Skin of body (tissue), 2 donors: ENCODE results near the gene PEX26. TPM values are rescaled to one million over a fixed set of nuclear protein-coding genes. Genes with fewer than 3 reads are reported as not detected.
"Not testable (repeated sequence)": the region's sequence is repeated elsewhere in the genome, so short reads cannot be mapped to it uniquely, and the experiment has no call there.

Experiments used
- DNase-seq: peaks from one replicate; lab custom pipeline; 2025; lab: John Stamatoyannopoulos, UW
- total RNA-seq: library from RNA; depleted of rRNA; stranded (reverse); fragments of >200 nt; gene quantifications from one replicate; pipeline ENCODE4 v1.2.3, GENCODE V29; 2014

Gene PEX26
- total RNA-seq, 1 donor from 2014 or later: 8.0 TPM

DNA sequence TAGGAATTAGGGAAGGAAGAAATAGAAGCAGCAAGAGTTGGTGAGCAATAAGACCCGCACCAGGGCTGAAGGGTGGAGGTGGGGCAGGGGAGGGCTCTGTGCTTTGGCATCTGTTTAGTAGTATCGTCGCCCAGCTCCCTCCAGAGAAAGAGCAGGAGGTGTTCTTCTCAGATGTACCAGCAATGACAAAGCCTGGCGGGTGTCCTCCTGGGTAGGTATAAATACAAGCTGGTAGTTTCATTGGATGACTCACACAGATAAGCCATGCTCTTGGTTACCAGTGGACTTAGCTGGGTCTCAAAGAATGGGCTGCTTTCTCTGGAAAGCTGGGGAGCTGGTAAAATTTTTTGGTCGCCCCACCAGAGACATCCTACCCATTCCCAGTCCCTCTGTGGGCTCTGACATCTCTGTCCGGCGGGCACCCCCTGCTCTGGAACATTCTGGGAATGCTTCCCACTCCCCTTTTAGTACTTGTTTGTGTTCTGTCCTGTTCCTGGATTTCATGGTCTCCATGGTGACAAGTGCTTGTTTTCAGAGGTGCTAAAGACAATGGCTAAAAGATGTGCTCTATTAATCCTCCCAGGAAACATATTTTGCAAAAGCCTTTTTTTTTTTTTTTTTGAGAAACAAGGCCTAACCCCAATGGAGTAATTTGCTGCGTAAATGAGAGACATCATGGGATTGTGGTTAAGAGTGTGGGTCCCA, 17.5 kb downstream of the PEX26 start:
- no peak for DNase-seq

DNA sequence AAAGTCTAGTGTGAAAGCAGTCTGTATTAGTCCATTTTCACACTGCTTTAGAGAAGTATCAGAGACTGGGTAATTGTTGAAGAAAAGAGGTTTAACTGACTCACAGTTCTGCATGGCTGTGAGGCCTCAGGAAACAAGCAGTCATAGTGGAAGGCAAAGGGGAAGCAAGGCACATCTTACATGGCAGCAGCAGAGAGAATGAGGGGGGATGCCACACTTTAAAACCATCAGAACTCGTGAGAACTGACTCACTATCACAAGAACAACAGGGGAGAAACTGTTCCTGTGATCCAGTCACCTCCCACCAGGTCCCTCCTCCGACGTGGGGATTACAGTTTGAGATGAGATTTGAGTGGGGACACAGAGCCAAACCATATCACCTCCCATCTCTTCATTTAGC, 19.0 kb downstream of the PEX26 start:
- DNase-seq: no peak

DNA sequence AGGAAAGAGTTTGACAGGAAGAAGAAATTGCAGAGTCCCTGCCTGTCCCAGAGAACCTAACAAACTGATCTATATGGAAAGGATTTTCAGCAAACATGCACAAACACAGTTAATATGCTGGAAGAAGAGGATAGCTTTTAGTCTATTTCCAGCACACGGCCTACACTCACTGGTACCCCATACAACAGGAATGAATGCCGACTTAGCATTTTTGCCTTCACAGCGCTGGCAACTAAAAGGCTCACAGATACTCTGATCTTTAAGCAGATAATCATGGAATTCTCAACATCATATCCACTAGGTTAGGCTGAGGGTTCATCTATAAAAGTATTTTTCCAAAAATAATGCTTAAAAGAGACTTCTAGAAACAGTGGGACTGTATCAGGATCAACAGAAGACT, 23.0 kb downstream of the PEX26 start:
- DNase-seq: no peak

DNA sequence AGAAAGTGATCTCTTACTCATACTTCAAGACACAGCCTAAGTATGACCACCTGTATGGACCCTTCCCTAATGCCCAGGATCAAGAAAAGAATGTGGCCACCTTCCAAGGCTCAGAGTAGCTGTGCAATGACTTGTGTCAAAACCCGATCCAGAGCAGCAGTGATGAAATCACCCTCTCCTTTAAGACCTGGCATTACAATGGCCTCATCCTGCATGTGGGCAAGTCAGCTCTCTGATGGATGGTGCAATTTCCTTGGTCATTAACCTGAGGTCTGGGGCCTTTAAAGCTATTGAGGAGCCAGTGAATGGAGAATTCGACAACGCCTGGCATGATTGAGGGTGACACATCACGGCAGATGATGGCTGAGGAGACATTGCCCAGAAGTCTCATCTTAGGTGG, 23.7 kb downstream of the PEX26 start:
- DNase-seq: no peak

DNA sequence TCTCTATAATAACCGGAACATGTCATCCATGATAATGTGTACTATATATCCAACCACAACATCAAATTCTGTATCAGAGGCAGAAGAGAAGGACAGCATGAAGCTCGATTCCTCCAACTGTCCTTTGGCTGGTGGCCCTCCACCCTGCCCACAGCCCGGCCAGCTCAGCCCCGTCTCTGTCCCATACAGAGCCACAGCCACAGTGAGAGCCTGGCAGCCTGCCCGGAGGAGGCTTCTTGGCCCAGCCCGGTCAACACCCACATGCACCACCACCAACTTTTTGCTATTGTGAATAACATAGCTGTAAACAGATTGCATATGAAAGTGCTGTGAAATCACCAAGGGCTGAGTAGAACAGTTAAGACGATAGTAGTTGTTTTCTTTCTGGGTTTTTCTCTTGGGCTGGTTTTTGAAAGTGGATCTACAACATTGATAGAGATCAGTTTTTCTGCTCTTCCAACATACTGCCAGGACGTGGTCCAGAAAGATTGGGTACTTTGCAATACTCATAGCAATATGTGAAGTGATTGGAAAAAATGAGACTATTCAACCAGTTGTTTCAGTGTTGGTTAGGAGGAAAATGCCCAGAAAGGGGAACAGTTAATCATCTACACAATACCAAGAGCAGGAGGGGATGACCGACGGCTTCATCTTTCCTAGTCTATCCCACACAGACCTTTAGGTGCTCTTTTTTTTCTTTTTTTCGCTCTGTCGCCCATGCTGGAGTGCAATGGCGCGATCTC, 25.9 kb downstream of the PEX26 start:
- DNase-seq: no peak

DNA sequence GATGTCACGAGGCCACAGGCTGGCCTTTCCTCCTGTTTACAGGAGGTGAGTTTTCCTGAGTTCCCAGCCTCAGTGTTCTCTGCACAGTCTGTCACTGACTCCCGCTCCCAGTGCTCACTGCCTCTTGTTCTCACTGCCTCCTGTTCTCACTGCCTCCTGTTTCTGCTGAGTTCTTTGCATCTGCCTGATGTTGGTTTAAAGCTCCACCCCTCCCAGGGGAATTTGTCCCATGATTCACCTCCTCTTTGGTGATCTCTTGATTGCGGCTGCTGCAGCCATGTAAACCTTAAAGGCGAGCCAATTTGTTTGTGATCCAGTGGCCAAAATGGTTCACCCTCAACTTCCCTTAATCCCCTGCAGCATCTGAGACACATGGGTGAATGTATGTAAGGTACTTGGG, 26.8 kb downstream of the PEX26 start:
- no peak for DNase-seq

DNA sequence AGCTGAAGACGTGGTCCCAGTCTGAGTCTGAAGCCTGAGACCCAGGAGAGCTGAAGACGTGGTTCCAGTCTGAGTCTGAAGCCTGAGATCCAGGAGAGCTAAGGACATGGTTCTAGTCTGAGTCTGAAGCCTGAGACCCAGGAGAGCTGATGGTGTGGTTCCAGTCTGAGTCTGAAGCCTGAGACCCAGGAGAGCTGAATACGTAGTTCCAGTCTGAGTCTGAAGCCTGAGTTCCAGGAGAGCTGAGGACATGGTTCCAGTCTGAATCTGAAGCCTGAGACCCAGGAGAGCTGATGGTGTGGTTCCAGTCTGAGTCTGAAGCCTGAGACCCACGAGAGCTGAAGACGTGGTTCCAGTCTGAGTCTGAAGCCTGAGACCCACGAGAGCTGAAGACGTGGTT, 28.2 kb downstream of the PEX26 start:
- DNase-seq: not testable (repeated sequence)

DNA sequence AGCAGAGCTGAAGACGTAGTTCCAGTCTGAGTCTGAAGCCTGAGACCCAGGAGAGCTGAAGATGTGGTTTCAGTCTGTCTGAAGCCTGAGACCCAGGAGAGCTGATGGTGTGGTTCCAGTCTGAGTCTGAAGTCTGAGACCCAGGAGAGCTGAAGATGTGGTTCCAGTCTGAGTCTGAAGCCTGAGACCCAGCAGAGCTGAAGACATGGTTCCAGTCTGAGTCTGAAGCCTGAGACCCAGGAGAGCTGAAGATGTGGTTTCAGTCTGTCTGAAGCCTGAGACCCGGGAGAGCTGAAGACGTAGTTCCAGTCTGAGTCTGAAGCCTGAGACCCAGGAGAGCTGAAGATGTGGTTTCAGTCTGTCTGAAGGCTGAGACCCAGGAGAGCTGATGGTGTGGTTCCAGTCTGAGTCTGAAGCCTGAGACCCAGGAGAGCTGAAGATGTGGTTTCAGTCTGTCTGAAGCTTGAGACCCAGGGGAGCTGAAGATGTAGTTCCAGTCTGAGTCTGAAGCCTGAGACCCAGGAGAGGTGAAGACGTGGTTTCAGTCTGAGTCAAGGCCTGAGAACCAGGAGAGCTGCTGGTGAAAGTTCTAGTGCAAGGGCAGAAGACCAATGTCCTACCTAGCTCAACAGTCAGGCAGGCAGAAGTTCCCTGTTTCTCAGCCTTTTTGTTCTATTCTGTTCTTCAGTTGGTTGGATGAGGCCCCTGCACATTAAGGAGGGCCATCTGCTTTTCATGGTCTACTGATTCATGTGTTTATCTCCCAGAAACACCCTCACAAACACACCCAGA, 29.0 kb downstream of the PEX26 start:
- DNase-seq: not testable (repeated sequence)

DNA sequence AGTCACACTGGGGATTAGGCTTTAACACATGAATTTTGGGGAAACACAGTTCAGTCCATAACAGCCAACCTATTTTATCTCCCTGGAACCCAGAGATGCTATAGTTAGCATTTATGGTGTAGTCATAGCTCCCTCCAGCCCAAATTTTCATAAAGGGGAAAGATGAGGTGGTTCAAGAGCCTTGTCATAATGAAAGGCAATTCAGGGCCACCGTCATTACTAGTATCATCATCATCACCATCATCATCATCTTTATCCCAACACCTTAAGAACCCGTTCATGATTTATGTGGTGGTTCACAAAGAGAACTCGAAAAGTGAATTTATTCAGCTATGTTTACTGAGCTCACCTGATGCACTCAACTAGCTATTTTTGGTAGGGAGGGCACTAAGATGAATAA, 30.4 kb downstream of the PEX26 start:
- DNase-seq: no peak

DNA sequence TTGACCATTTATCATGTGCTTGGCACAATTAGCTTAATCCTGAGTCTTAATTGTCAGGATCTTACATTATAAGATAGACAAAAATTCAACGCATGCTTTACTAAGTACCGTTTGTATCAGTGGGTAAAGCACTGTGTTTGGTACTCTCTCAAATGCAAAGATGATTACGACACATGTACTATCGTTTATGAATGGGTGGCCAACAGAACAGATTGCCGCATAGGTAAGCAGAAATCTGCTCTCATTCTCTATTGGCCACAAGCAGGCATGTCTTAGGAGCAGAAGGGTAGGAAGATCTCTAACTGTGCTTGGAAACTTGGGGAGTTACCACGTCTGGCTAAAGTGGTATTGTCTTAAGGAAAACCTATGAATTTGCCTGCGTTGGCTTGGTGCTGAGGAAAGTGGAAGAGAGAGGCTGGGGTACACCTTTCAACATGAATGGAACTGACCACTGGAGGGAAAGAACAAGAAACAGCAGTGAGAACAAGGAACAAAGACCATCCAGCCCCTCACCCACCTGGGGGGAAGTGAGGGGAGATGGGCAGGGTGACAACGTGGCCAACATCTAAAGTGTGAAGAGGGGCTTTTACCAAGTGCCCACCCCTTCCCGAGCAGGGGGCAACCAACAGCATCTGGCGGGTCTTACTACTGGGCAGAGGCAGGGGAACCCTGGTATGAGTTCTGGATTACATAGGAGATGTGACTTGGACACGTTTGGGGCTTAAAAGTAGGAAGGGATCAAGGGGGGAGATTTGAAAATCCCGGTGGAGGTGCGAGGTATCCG, 31.8 kb downstream of the PEX26 start:
- DNase-seq: no peak

DNA sequence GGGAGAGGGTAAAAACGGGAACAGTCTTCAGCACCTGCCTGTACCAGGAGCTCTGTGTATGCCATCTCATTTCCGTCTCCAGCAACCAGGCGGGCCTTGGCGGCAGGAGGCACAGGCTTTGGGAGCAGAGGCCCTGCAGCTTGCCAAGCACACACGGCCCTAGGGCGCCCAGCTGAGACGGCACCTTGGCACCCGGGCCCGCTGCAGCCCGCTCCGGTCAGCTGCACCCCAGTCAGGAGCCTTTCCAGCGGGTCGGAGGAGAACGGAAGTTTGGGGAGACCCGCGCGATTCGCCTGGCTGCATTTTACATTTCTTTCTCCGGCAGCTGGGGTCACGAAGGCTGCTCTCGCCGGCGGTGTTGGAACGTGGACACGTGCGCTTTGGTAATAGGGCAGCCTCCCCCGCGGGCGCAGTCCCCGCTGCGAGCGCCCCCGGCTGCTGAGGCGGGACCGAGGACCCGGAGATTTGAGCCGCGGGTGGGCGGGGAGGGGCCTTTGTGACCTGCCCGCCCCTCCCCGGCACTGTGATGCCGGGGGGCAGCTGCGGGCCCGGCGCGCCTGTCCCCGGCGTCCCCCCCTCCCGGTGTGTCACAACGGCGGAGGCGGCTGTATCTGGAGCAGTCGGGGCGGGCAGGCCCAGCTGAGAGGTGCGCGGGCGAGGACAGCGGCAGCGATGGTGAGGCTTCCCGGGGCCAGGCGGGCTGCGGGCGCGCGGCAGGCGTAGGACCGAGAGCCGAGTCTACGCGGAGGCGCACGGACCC, 32.6 kb downstream of the PEX26 start, which contains the start of gene TUBA8:
Gene TUBA8 (plus strand): TSS at position 616 of the 760 bp plus-strand sequence. CDS start 57 bp downstream, at position 673.
- no peak for DNase-seq

DNA sequence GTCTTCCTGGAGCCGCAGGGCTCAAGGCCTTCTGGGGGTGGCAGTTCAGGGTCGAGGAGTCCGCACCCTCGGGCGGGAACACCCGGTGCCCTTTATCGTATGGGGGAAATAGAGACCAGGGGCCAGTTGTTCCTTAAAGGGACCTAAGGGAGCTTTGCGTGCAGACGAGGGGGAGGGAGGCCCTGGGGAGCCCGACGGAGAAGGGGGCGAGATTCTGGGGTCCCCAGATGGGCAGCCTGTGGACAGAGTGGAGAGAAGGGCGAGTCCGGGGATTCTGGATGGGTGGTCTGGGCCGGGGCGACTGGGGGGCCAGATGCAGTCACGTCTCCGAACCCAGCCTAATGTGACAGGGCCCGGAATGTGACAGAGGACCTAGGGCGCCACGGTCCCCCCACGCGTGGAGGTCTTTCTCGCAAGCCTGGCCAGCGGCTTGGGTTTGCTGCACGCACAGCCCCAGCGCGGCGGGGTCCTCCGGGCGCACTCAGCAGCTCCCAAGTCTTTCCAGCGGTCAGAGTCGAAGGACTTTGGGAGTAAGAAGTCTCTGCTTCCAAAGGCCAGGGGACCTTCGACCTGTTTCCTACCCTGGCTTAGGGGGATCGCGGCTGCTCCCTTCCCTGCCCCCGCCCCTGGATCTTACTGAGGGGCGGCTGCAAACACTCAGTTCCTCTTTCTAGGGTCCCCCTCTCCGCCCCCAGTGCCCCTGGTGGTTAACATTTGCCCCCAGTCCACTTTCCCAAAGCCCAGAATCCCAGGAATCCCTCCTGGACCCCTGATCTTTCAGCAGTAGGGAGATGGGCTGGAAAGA, 33.4 kb downstream of the PEX26 start:
- DNase-seq: no peak

DNA sequence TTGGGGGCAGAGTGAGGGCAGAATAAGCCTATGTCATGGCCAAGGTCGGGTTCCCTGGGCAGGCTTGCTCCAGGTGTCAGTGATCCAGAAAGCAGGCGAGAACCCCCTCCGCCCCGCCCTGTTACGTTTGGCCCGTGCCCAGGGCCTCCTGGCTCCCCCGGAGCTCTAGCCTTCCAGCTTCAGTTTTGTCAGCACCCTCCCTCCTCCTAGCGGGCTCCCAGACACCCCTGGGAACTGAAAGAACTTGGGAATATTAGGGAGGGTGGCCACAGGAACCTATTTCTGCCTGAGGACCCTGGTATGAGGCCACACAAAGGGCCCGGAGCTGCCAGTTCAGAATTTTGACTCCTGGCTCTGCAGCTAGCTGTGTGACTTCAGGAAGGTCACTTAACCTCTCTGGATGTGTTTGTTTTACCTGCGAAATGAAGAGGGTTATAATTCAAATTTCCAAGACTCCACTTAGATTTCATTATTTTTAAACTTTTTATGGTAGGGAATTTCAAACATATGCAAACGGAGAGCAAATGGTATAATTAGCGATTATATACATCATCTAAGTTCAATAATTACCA, 34.1 kb downstream of the PEX26 start:
- DNase-seq: no peak

DNA sequence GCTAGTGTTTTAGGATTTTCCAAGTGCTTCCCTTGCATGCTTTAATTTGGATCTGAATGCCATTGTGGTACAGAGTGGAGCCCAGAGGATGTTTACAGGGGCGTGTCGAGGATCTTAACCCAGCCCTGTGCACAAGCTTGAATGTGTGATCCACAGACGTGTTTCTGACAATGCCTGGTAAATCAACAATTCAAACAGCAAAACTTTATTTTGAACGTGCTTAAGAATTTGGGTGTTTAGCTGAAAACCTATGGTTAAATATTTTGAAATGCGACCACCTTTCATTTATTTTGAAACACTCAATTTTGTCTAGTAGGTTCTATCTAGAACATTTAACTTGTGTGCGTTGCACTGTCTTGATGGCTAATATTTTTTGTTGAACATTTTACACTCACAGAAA, 34.6 kb downstream of the PEX26 start:
- DNase-seq: no peak

DNA sequence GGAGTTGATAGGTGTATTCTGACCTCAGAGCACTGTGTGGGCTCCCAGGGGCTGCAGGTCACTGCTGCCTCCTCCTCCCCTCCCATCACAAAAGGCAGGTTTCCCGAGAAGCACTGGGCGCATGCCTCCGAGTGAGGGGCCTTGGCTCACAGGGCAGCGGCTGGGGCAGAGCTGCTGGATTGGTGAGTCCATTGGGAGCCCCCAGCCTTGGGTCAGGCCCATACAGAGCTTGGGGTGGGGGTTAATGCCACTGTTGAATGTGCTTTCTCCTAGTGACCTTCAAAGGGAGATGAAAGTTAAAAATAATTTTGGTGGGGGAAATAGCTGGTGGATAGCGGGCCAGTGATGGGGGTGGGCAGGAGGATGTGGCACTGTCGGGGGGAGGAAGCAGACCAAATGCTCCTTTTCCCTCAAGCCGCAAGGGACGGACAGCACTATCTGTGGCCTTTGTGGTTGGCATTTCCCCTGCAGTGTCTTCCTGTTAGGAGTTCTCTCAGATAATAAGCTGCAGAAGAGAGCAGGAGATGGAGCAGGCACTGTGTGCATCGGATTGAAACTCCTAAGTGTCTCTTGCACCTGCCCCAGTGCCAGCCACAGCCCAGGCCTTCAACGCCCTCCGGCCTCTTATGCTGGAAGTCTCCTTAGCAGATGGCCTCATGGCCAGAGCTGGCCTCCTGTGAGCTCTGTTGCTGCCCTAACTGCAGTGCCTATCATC, 36.0 kb downstream of the PEX26 start:
- DNase-seq: no peak

DNA sequence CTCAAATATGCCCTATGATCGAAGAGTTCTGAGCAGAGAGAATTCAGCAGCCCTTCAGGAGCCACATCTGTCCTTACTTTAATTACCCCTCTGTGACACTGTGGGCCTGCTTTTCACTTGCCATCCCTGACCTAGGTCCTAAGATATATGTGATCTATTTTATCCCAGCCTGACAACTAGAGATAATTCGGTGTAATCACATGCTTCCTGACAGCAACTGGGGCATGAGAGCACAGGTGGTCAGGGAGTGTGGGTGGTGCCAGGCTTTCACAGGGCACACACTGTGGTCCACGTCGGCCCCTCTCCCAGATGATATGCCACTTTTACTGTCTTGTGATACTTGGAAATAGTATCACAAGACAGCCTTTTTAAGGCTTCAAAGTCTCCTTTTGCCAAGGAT, 36.7 kb downstream of the PEX26 start:
- no peak for DNase-seq

DNA sequence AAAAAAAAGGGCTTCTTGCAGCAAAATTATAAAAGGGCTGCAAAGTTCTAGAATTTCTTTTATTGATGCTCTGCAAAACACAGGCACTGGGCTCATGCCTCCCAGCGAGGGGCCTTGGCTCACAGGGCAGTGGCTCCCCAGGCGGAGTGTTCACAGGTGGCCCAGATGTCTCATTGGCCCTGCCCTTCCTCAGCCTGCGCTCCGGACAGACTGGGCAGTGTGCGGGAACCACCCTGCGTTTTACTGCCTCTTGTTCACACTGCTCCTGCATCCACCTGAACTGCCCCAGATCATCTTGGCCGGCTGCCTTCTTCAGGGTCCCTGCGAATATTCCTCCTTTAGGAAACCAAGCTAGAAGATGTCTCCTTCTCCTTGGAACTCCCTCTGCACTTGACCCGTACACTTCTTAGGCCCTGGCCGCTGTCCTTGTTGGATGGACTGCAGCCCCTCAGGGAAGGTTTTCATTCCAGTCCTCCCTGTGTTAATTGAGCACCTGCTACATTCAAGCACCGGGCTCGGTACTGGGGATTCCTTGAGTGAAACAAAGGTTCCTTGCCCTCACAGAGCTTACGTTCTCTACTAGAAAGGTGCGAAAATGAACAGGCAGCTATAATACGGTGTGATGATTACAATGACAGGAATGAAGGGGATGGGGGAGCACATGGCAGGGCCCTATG, 37.3 kb downstream of the PEX26 start:
- no peak for DNase-seq

DNA sequence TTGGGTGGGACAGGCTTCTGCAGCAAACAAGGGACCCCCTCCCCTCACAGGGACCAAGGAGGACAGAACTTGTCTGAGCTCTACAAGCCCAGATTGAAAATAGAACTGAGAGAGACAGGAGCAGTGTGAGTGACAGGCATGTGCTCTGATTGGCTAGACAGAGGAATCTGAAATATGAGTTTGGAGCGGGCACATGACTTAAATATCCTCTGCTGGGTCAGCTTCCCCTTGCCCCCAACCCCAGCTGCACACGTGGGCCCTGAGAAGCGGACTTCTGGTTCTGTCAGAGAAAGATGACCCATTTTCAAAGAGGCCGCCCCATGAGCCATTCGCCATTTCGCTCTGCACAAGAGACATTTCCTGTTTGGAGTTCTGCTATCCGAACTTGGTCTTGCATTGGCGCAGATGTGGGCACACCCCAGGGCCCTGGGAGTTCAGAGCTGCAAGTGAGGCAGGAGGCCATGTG, 38.1 kb downstream of the PEX26 start:
- DNase-seq: no peak
